HG02852 (cell line): ENCODE results near the gene IL31RA.

Experiments used
- ATAC-seq: cut with Tn5 transposase; IDR thresholded peaks from one replicate; pipeline ENCODE4 v1.9.1; 2021; ENCODE audit warnings: mild to moderate bottlenecking, moderate library complexity; ENCODE audit not compliant: unreplicated experiment

IL31RA gene

GRCh38 chr5:55900068-55900467 is 48.9 kb downstream of the IL31RA start:
- no peak for ATAC-seq

GRCh38 chr5:55900776-55901175 is 49.6 kb downstream of the IL31RA start:
- ATAC-seq = no peak

DNA sequence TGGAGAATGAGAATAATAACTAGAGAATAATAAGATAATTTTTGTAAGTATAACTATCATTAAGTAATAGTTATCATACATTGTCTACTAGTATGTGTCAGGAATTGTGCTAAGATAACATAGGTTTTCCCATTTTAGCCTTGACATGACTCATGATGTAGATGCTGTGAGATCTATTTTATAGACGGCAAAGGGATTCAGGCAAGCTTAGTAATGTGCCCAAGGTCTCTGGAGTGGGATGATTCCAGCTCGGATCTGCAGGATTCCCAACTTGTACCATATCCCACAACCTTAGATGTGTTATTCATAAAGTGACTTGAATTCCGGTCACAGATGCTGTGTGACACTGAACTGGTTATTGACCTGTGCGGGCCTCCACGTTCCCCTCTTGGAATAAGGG is 51.5 kb downstream of the IL31RA start:
- no peak for ATAC-seq

DNA sequence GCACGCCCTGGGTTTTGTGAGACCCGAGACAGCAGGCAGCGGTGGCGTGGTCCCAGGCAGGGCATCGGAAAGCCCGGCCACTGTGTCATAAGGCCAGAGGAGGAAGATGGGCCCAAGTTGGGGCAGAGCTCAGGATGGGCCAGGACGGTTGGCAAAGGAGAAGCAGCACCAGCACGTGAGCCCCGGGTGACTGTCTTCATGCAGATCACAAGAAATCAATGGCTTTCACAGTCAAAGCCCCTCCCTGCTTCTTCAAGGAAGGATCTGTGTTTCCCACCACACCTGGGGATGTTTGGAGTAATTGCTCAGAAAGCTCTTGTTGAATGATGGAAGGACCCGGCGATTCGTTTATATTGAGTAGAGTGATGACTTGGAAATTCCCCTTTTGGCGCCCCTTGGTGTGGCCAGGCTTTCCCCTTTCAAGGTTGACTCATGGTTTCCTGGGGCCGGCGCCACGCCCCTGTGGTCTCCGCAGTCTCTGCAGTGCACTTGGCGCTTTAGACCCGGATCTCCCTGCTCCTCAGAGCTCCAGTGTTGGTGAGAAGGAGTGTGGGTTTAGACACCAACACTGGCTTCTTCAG is 52.1 kb downstream of the IL31RA start:
- peak; percentile 95 for ATAC-seq

DNA sequence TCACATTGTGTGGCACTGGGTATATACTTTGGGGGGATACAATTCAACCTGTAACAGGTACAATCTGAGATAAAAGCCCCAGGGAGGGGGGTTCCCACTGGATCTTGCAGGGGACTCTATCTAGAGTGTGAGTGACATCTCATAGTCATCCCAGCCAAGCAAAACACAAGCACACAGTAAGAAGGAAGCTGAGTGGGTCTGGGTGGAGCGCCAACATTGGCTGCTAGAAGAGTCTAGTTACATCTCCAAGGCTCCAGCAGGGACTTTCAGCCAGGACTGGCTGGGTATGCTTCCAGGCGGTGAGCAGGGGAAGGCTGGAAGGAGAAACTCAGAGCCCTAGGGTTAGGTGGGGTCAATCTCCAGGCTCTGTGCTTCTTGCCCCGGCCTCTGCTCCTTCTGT is 53.0 kb downstream of the IL31RA start:
- no peak for ATAC-seq

DNA sequence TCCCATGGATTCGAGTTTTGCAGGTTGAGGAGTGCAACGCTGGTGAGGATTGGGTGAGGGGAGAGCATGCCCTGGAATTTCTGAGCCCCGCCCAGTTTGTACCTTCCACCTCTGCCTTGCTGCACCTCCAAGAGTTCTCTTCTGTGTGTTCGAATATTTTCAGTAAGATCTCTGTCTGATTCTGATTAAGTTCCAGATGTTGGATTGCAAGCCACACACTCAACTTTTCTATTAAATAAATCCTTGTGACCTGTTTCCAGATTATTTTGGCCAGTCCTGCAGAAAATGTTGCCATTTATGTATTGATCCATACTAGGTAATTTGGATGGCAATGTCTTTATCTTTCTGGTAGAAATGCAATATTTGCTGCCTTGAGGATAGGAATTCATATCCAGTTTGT is 54.1 kb downstream of the IL31RA start:
- no peak for ATAC-seq

DNA sequence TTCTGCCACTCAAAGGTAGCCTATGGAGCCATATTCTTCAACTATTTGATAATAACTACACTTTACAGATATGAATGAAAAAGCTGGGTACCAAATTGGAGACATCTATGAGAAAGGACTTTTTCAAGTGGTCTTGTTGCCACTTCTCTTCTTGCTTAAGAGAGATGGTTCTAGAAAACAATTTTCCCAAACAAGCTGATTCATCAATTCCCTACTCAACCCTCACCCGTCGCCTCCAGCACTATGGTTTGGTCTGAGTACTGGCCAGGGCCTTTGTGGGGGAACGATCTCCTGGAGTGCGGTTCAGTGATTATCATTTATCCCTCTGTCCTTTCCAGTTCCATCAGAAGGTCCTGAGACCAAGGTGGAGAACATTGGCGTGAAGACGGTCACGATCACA is 56.8 kb downstream of the IL31RA start:
- no peak for ATAC-seq

GRCh38 chr5:55908804-55909203 is 57.6 kb downstream of the IL31RA start:
- no peak for ATAC-seq

DNA sequence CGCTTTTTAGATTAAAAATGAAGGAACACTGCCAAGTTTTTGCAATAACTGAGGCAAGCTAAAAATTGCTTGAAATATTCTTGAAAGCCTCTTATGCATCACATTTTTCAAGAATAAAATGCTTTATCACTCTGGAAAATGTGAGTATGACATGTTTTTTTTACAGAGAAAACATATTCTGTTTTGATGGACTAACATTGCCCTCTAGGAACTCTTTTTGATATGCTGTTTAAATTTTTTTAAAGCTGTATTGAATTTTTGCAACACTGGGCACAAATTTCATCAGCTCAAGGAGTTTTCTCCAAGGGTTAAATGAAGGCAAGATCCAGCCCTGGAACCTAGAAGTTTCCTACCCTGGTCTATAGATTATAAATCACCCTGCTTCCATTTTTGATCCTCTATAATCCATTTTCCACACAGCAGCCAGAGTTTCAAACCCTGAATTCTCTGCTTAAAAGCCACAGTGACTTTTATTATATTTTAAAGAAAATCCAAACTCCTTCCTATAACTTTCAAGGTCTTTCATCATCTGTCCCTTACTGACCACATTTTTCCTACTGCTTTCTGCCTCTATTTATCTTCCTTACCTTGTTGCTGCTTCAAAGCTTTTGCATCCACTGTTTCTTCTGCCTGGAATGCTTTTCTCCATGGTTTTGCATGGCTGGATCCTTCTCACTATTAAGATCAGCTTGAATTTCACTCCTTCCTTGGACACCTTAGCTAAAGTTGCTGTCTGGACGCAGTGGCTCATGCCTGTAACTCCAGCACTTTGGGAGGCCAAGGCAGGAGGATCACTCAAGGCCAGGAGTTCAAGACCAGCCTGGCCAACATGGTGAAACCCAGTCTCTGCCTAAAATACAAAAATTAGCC is 60.9 kb downstream of the IL31RA start:
- ATAC-seq = no peak

GRCh38 chr5:55913466-55914413 is 62.6 kb downstream of the IL31RA start:
- ATAC-seq = peak; percentile 91

GRCh38 chr5:55914971-55915370 is 63.8 kb downstream of the IL31RA start:
- no peak for ATAC-seq

DNA sequence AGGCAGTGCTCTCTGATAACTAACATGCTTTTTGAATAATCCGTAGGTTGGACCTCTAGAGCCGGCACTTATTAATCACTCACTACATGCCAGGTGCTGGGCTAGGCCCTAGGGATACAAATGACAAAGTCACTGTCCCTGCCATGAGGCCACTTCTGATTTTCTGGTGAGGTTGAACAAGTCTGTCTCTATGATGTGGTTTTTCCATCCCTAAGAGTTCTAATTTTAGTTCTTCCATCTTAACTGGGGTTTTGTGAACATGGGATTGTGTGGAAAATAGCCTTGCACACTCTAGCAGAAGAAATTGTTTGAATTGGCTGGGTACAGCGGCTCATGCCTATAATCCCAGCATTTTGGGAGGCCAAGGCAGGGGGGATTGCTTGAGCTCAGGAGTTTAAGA is 64.6 kb downstream of the IL31RA start:
- no peak for ATAC-seq

DNA sequence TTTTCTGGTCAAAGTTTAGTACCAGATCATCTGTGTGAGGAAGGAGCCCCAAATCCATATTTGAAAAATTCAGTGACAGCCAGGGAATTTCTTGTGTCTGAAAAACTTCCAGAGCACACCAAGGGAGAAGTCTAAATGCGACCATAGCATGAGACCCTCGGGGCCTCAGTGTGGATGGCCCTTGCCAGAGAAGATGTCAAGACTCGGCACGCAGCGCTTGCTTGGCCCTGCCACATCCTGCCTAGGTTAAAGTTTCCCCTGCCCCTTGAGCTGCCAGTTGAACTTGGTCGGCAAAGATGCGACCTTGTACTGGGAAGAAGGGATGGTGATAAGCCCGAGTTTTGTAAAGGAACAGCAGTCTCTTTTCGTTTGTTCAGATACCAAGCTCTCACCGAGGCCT is 65.8 kb downstream of the IL31RA start:
- ATAC-seq = no peak

DNA sequence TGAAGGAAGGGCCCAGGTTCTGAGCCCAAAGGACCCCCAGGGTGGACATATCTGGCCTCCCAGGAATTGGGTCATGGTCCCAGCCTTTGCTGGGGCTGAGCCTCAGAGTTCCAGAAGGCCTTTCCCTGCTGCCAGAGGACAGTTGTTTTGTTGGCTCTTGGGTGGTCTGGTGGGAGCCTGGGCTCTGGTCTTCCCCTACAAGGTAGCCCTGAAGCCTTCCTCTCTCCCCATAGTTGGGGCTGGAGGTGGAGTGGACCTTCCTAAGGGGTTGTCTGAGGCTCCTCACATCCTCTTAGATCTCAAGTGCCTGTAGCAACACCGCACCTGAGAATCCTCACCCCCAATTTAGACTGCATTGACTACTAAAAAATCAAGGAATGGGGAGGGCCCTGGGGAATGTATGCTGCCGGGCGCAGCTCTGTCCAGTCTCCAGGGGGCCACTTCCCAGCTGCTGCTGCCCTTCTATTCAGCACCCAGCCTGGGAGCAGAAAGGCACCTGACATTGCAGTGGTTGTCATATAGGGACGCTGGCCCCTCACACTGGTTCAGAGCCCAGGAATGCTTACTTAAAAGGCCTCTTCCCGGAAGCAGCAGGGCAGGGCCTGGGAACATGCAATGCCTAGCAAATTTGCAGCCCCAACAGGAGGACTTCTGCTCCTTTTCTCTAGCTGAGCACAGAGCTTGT is 66.4 kb downstream of the IL31RA start:
- no peak for ATAC-seq

GRCh38 chr5:55918087-55919035 is 67.2 kb downstream of the IL31RA start:
- ATAC-seq = no peak

GRCh38 chr5:55919625-55920024 is 68.5 kb downstream of the IL31RA start:
- no peak for ATAC-seq

- ATAC-seq = no peak
These were observed 69.6 kb downstream of the IL31RA start for GRCh38 chr5:55920784-55921183.

DNA sequence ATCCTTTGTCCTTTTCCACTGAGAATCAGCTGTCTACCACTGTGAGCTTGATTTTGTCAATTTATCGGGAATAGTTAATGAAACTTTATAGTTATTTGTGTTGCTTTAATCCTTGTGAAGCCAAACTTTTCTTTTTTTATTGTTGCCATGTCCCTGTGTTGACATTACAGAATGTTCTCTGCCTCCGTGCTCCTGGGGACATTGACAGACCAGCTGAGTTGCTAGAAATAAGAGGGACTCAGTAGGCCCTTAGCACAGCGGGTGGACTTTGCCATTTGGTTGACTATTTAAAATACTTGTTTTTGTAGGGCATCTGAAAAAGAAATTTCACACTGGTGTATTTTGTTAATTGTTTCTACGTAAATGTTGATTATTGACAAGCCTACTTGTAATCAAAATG is 70.5 kb downstream of the IL31RA start:
- ATAC-seq = no peak

GRCh38 chr5:55923177-55923771 is 72.1 kb downstream of the IL31RA start:
- peak; percentile 57 for ATAC-seq
